Measurements from ENCODE around the gene MYO18B.

DNA sequence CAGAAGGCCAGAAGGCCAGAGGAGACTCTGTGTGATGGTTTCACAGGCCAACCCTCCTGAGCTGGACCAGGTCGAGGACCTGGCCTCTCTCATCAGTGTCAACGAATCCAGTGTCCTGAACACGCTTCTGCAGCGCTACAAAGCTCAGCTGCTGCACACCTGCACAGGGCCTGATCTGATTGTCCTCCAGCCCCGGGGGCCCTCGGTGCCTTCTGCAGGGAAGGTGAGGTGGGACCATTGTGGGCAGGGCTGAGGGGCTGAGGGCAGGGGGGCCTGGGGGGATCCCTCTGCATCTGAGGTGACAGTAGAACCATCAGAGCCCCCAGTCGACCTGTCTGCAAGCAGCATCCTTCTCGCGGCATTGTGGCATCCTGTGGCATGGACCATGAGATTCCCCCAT is 30.3 kb downstream of the MYO18B start:
- TF ChIP-seq POLR2A (IDR thresholded peaks at IDR 0.05; ENCODE audit: low read depth, low read length) (no peak), CEBPB (IDR thresholded peaks at IDR 0.05; ENCODE audit: low read depth, low read length) (no peak)
- TF ChIP-seq, protein P1, sequence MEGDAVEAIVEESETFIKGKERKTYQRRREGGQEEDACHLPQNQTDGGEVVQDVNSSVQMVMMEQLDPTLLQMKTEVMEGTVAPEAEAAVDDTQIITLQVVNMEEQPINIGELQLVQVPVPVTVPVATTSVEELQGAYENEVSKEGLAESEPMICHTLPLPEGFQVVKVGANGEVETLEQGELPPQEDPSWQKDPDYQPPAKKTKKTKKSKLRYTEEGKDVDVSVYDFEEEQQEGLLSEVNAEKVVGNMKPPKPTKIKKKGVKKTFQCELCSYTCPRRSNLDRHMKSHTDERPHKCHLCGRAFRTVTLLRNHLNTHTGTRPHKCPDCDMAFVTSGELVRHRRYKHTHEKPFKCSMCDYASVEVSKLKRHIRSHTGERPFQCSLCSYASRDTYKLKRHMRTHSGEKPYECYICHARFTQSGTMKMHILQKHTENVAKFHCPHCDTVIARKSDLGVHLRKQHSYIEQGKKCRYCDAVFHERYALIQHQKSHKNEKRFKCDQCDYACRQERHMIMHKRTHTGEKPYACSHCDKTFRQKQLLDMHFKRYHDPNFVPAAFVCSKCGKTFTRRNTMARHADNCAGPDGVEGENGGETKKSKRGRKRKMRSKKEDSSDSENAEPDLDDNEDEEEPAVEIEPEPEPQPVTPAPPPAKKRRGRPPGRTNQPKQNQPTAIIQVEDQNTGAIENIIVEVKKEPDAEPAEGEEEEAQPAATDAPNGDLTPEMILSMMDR (conservative IDR thresholded peaks at IDR 0.05; ENCODE audit: low read depth, low read length), result no peak
